Activated CD4-positive, alpha-beta T cell treated with anti-CD3 and anti-CD28 coated beads for 24 hours (primary cell): Measurements from ENCODE around the gene AMPH.
"Not testable (repeated sequence)": the region's sequence is repeated elsewhere in the genome, so short reads cannot be mapped to it uniquely, and the experiment has no call there.

ENCODE experiments used
- DNase-seq, 2 donors: peaks; one replicate each; pipeline ENCODE4 v3.0.0-alpha.2; 2020; ENCODE audit warnings: low read depth in 2 of 2

Gene AMPH

GRCh38 chr7:38351601-38352000 lies 279.6 kb downstream of the AMPH start:
- no peak for DNase-seq

GRCh38 chr7:38350777-38351176 lies 280.4 kb downstream of the AMPH start:
- not testable (repeated sequence) for DNase-seq

DNA sequence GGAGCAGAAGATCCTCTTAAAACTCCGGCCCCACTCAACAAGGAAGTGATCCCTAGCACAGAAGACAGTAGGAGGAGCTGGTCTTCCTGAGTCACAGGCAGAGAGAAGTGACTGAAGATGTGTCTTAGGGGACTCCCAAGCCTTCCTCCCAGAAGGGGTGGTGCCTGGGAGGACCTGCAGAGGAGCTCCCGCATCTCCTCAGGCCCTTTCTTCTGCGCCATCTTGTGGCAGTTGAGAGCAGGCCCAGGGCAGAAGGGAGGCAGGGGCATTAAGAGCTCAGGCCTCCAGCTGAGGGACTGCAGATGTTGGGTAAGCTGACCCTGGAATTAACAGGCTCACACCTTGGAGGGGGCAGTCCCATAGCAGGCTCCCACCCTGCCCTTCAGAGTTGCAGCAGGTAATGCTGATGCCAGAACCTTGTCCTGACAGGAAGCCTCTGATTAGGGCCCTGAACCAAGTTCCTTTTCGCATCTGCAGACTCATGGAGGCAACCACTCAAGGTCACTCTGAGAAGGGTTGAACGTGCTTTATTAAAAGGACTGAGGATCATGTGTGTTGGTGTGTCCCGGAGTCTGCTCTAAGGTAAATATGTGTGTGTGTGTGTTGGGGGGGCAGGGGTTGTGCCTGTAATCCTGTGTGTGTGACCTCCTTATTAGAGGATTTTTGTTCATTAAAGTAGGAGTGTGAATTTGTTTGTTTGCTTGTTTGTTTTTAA lies 281.1 kb downstream of the AMPH start:
- peak in 1 of 2 donors; percentile 48 for DNase-seq

- DNase-seq, result not testable (repeated sequence)
These were observed 281.9 kb downstream of the AMPH start for GRCh38 chr7:38349126-38349795.

GRCh38 chr7:38345299-38346172 lies 285.6 kb downstream of the AMPH start:
- not testable (repeated sequence) for DNase-seq

DNA sequence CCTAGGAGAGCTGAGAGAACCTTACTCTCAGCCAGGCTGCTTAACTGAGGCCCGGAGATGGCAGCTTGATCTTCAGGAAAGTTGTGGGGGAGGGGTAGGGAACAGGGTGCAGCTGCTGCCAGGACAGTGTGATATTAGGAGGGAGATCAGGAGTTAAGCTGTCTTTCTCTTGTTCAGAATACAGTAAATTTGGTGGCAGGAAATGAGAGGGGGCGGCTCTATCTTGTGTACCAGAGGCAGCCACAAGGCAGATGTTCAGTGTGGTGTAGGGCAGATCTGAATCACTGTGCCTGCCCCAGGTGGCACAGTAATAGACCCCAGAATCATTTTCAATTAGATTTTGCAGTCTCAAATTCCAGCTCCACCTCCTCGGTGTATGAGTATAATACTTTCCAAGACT lies 286.4 kb downstream of the AMPH start:
- not testable (repeated sequence) for DNase-seq

DNA sequence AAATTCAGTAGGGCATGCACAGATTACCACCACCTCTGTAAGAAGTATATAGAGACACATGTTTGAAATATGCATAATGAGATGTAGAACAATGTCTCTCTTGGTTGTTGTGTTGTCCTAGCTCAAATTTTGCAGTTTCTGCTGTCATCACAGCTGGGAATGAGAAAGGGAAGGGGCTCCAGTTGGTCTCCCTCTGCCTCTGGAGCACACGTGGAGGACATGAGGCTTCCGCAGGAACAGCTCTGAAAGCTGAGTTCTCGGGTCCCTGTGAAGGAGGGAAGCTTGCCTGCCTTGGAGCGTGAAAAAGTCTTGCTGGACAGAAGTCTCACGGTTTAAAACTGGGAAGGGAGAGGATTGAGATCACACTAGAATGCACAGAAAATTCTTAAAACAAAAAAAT lies 289.0 kb downstream of the AMPH start:
- not testable (repeated sequence) for DNase-seq

DNA sequence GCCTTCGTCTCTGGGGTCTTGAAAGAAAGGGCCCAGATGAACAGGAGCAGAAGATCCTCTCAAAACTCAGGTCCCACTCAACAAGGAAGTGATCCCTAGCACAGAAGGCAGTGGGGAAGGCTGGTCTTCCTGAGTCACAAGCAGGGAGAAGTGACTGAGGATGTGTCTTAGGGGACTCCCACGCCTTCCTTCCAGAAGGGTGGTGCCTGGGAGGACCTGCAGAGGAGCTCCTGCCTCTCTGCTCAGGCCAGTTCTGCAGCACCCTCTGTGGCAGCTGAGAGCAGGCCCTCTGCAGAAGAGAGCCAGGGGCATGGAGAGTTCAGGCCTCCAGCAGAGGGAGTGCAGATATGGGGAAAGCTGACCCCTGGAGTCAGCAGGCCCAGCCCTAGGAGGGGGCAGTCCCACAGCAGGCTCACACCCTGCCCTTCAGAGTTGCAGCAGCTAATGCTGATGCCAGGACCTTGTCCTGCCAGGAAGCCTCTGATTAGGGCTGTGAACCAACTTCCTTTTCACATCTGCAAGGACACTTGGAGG lies 289.9 kb downstream of the AMPH start:
- not testable (repeated sequence) for DNase-seq

DNA sequence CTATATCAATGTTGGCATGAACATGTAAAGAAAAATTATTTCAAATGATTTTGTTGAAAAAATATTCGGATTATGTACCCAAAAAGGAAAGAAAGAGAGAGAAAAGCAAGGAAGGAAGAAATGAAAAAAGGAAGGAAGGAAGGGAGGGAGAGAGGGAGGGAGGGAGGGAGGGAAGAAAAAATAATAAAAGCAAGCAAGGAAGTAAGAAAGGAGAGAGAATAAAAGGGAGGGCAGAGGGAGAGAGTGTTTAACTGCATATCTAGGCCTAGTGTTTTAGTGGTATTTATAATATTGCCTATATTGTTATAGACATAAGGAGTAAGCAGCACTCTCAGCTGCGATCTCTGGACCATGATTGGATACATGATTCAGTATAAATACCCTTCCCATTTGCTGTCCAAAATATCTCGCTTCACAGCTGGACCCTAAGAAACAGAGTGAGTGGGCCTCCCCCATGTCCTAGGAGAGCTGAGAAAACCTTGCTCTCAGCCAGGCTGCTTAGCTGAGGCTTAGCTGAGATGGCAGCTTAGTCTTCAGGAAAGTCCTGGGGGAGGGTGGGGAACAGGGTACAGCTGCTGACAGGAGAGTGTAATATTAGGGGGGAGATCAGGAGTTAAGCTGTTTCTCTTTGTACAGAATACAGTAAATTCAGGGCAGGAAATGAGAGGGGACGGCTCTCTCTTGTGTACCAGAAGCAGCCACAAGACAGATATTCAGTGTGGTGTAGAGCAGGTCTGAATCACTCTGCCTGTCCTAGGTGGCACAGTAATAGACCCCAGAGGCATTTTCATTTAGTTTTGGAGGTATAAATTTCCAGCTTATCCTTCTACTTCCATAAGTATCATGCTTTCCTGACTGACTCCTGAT lies 291.0 kb downstream of the AMPH start:
- no peak for DNase-seq

- not testable (repeated sequence) for DNase-seq
These were observed 295.0 kb downstream of the AMPH start for GRCh38 chr7:38336148-38336515.

GRCh38 chr7:38335492-38336147 lies 295.6 kb downstream of the AMPH start:
- DNase-seq, result peak; percentile 64

- DNase-seq, result no peak
These were observed 296.1 kb downstream of the AMPH start for GRCh38 chr7:38335128-38335491.

DNA sequence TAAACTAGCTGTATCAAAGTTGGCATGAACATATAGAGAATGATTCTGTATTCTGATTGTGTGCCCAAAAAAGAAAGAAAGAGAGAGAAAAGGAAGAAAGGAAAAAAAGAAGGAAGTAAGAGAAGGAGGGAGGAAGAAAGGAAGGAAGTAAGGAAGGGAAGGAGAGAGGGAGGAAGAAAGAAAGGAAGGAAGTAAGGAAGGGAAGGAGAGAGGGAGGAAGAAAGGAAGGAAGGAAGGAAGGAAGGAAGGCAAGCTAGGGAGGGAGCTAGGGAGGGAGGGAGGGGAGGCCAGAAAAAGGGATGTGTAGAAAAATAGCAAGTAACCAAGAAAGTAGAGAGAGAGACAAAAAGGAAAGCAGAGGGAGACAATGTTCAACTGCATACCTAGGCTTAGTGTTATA lies 297.0 kb downstream of the AMPH start:
- DNase-seq, result no peak
